ENCODE data around the gene LCAT. TPM values are rescaled to one million over a fixed set of nuclear protein-coding genes. Genes with fewer than 3 reads are reported as not detected.

LCAT gene
- polyA plus RNA-seq, 1 donor (not counting 4 experiments of a cell fraction or from before 2014, with no cell fraction given): 6.5 TPM

- FAIRE-seq: no peak
- Histone ChIP-seq H3K4me2 (ENCODE audit: control insufficient read depth, extremely low read depth, insufficient read depth, low read depth, low read length) (no peak overlapping the region), H3K9me1 (ENCODE audit: control insufficient read depth, extremely low read depth, insufficient read depth, low read length) (no peaks in the 10 kb centered on the region), H3K9me3 (ENCODE audit: control insufficient read depth, low read depth, low read length) (no peaks in the 10 kb centered on the region), H3K4me3 (ENCODE audit: control insufficient read depth in 2 of 3, extremely low read depth in 1 of 3, insufficient read depth in 2 of 3, low read depth in 1 of 3, low read length in 3 of 3) (no peak overlapping the region), H3K36me3 (ENCODE audit: control insufficient read depth in 2 of 2, extremely low read depth in 1 of 2, insufficient read depth in 2 of 2, low read length in 2 of 2) (peaks cover 5 to 15% of the 10 kb centered on the region in 2 experiments), H3K9ac (ENCODE audit: control insufficient read depth, extremely low read depth, insufficient read depth, low read length) (no peak overlapping the region), H3K27me3 (ENCODE audit: control insufficient read depth, extremely low read depth, insufficient read depth, low read length) (no peaks in the 10 kb centered on the region), H3K4me1 (ENCODE audit: control insufficient read depth, extremely low read depth, insufficient read depth, low read length) (peaks cover 4% of the 10 kb centered on the region), H3K79me2 (ENCODE audit: control insufficient read depth, insufficient read depth, low read length) (no peaks in the 10 kb centered on the region), H2AFZ (ENCODE audit: control insufficient read depth, low read length) (no peak overlapping the region), H4K20me1 (ENCODE audit: control insufficient read depth, extremely low read depth, insufficient read depth, low read length) (no peaks in the 10 kb centered on the region), H3K27ac (ENCODE audit: control insufficient read depth, insufficient read depth, low read length) (no peak overlapping the region)
- TF ChIP-seq CTCF (optimal IDR thresholded peaks at IDR 0.05 in 1 of 3, IDR thresholded peaks at IDR 0.05 in 1 of 3, conservative IDR thresholded peaks at IDR 0.05 in 1 of 3; ENCODE audit: extremely low read depth in 1 of 3, insufficient read depth in 2 of 3, low read length in 3 of 3): no peak
- no peak for TF ChIP-seq EZH2 (IDR thresholded peaks at IDR 0.05; ENCODE audit: low read length)
- dilution Hi-C loops (cut with MboI; ENCODE audit: extremely low pct_ligation_motif_present, low sequenced_read_pairs): no loop called here
- no peak for DNase-seq (ENCODE audit: low read depth, low spot score)
These were observed 34.7 kb downstream of the LCAT start for GRCh38 chr16:67909056-67909742.

- Histone ChIP-seq H3K27me3 (ENCODE audit: control insufficient read depth, extremely low read depth, insufficient read depth, low read length) (no peaks in the 10 kb centered on the region), H3K27ac (ENCODE audit: control insufficient read depth, insufficient read depth, low read length) (no peak overlapping the region), H3K9me3 (ENCODE audit: control insufficient read depth, low read depth, low read length) (no peaks in the 10 kb centered on the region), H3K4me1 (ENCODE audit: control insufficient read depth, extremely low read depth, insufficient read depth, low read length) (peaks cover 4% of the 10 kb centered on the region), H3K9ac (ENCODE audit: control insufficient read depth, extremely low read depth, insufficient read depth, low read length) (no peak overlapping the region), H2AFZ (ENCODE audit: control insufficient read depth, low read length) (no peak overlapping the region), H3K4me2 (ENCODE audit: control insufficient read depth, extremely low read depth, insufficient read depth, low read depth, low read length) (no peak overlapping the region), H3K36me3 (ENCODE audit: control insufficient read depth in 2 of 2, extremely low read depth in 1 of 2, insufficient read depth in 2 of 2, low read length in 2 of 2) (peaks cover 5 to 19% of the 10 kb centered on the region in 2 experiments), H3K4me3 (ENCODE audit: control insufficient read depth in 2 of 3, extremely low read depth in 1 of 3, insufficient read depth in 2 of 3, low read depth in 1 of 3, low read length in 3 of 3) (no peak overlapping the region), H3K9me1 (ENCODE audit: control insufficient read depth, extremely low read depth, insufficient read depth, low read length) (no peaks in the 10 kb centered on the region), H4K20me1 (ENCODE audit: control insufficient read depth, extremely low read depth, insufficient read depth, low read length) (no peaks in the 10 kb centered on the region), H3K79me2 (ENCODE audit: control insufficient read depth, insufficient read depth, low read length) (no peaks in the 10 kb centered on the region)
- DNase-seq (ENCODE audit: low read depth, low spot score) (no peak), FAIRE-seq (no peak)
- dilution Hi-C loops (cut with MboI; ENCODE audit: extremely low pct_ligation_motif_present, low sequenced_read_pairs): no loop called here
- no peak for TF ChIP-seq EZH2 (IDR thresholded peaks at IDR 0.05; ENCODE audit: low read length)
- no peak for TF ChIP-seq CTCF (optimal IDR thresholded peaks at IDR 0.05 in 1 of 3, IDR thresholded peaks at IDR 0.05 in 1 of 3, conservative IDR thresholded peaks at IDR 0.05 in 1 of 3; ENCODE audit: extremely low read depth in 1 of 3, insufficient read depth in 2 of 3, low read length in 3 of 3)
These were observed 36.3 kb downstream of the LCAT start for GRCh38 chr16:67907397-67908180.
